ENCODE results near the gene SNRPD2.
"Not testable (repeated sequence)": the region's sequence is repeated elsewhere in the genome, so short reads cannot be mapped to it uniquely, and the experiment has no call there.

The SNRPD2 gene

DNA sequence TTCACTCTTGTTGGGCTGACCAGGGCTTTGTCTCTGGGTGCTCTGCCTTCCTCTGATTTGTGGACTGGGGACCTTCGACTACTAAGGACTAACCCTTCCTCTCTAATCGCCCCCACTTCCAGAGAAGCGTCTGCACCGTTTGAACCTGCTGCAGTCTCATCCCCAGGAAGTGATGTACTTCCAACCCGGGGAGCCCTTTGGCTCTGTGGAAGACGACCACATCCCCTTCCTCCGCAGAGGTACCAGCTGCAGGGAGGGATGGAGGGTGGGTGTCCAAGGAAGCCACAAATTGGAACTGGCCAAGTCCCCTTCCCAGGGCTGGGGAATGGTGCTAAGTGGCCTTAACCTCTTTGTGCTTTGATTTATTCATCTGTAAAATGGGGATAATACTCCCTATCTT is 9.9 kb upstream of the SNRPD2 start:
- no peak for DNase-seq

DNA sequence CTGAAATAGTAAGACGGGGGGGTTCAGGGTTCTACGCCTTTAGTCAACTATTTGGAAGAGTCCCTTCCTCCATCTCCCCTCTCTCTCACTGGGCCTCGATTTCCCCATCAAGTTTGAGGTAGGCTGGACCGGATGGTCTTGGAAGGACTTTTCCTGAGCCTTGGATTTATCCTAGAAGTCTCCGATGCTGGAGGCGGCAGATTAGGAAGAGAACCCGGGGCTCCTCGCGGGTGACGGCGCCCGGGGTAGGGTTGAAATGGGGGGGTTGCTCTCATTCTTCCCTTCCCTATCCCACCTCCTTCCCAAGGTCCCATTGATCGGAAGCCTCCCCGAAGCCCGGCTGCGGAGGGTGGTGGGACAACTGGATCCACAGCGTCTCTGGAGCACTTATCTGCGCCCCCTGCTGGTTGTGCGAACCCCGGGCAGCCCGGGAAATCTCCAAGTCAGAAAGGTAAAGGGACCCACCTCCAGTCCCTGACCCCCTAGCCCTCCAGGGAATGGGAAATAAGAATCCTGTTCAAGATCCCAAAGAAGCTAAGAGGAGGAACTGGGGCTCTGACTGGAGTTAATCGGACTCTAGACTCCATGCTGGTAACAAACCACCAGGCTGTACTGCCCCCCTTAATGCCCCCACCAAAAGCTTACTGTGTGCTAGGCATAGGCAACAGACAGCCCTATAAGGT is 1.5 kb upstream of the SNRPD2 start:
- peak; percentile 84 for DNase-seq

DNA sequence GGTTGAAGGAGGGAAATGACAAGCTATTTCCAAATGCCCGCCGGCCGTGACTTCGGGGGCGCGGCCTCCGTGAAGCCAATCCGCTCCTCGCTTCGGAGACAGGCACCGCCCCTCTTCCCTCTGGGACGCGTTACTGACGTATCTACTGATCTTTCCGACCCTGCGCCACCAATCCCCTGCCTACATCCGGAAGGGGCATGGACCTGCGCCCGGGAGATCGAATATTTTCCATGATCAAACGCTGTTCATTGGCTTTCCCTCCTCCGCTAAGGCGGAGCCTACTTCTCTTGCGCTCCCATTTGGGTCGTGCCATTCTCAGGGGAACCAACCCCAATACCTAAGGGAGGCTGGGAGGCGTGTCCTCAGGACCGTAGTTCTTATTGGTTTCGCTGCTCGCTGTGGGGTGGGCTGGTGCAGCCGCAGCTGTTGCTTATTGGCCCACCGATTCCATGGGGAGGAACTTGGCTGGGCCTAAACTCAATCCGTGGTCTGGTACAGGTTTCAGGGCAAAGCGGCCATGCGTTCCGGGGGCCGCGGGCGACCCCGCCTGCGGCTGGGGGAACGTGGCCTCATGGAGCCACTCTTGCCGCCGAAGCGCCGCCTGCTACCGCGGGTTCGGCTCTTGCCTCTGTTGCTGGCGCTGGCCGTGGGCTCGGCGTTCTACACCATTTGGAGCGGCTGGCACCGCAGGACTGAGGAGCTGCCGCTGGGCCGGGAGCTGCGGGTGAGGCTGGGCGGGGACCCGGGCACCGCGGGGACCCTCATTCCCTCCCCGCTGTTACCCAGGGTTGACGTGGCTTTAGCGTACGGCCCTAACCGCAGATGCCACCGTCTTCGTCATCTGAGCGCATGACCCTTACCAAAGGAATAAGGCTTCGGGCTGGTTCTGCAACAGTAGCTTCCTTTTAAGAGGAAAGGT is 693 bp upstream of the SNRPD2 start, which contains the start of gene QPCTL:
Gene QPCTL (plus strand): TSS at position 480 of the 919 bp plus-strand sequence. CDS start 38 bp downstream, at position 518.
- DNase-seq: peak; percentile 100

DNA sequence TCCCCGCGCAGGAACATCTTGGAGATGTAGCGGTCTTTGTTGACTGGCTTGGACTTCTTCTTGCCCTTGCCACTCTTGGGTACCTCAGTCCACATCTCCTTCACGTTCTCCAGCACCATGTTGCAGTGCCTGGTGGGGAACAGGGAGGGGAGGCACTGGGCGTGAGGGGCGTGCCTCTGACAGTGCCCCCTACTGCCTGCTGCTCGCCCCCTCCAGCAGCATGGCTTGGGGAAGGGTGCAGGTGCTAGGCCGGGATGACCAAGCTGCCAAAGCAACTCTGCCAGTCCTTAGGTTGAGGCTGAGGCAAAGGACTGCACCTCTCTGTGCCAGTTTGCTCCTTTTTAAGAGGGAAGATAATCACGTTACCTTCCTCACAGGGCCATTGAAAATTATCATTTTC is 4.2 kb downstream of the SNRPD2 start:
- no peak for DNase-seq

DNA sequence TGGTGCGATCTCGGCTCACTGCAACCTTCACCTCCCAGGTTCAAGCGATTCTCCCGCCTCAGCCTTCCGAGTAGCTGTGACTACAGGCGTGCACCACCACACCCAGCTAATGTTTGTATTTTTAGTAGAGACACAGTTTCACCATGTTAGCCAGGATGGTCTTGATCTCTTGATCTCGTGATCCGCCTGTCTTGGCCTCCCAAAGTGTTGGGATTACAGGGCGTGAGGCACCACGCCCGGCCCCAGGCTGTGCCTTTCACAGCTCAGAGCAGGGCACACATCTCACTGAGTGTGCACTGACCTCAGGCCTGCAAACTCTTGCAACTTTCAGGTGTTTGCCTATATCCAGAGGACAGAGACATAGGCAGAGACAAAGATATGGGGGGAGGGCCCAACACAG is 6.7 kb downstream of the SNRPD2 start:
- not testable (repeated sequence) for DNase-seq

DNA sequence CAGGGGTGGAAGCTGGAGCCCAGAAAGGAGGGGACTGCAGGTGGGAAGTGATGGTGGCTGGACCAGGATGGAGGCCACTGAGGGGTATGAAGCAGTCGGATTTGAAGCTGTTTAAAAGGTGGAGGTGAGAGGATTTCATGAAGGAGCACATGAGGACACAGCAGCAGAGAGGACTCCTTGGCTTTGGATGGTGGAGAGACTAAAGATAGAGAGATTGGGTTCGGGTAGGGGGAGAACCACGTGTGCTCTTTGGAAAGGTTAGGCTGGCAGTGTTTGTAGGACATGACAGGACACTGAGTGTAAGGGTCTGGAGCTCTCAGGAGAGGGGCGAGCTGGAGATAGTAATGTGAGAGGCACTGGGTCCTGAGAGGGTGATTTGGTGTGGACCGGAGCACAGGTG is 8.8 kb downstream of the SNRPD2 start:
- DNase-seq: no peak

DNA sequence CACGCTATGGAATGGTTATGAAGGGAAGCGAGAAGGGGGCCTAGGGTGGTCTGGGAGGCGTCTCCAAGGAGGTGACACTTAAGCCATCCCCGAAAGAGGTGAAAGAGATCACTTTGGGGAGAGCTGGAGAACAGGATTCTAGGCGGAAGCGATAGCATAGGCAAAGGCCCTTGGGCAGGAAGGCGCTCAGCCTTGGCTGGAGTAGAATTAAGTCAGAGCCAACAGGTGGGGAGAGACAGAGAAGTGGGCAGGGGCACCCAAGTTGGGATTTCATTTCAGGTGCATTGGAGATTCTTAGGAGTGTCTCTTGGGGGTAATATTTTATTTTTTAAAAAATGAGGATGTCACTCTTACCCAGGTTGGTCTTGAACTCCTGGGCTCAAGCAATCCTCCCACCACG is 9.6 kb downstream of the SNRPD2 start:
- DNase-seq: no peak

DNA sequence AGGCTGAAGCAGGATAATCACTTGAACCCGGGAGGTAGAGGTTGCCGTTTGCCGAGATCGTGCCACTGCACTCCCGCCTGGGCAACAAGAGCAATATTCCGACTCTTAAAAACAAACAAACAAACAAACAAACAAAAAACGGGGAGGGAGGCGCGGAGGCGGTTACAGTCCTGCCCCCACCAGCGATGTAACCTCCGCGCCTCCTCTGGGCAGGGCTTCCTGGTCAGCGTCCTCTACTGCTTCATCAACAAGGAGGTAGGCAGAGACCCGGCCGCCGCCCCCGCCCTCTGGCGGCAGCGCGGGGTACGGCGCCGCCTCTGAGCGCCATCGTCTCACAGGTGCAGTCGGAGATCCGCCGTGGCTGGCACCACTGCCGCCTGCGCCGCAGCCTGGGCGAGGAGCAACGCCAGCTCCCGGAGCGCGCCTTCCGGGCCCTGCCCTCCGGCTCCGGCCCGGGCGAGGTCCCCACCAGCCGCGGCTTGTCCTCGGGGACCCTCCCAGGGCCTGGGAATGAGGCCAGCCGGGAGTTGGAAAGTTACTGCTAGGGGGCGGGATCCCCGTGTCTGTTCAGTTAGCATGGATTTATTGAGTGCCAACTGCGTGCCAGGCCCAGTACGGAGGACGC is 10.2 kb downstream of the SNRPD2 start:
- peak; percentile 90 for DNase-seq

DNA sequence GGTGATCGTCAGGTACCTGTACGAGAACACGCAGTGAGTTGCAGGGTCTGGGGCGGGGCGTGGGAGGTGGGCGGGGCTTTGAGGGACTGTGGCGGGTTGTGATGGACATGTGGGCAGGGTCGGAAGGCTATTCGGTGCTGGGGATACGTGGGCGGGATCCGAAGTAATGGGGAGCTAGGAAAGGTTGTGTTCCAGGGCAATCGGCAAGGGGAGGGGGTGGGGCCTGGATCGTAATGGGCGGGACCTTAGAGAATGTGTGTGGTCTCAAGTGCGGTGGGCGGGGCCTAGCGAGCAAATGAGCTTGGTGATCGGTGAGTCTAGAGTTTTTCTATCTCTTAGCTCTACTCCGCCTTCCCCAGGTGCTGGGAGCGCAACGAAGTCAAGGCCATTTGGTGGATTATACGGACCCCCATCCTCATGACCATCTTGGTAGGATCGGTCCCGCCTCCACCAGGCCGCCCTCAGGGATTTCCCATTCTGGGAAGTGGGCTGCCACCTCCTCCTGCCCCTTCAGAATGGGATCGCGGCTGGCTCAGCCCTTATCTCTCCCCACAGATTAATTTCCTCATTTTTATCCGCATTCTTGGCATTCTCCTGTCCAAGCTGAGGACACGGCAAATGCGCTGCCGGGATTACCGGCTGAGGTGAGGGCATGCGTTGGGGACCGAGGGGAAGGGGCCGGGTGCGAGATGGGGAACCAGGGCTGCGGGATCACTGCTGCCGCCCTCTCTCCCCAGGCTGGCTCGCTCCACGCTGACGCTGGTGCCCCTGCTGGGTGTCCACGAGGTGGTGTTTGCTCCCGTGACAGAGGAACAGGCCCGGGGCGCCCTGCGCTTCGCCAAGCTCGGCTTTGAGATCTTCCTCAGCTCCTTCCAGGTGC is 14.2 kb downstream of the SNRPD2 start:
- no peak for DNase-seq

DNA sequence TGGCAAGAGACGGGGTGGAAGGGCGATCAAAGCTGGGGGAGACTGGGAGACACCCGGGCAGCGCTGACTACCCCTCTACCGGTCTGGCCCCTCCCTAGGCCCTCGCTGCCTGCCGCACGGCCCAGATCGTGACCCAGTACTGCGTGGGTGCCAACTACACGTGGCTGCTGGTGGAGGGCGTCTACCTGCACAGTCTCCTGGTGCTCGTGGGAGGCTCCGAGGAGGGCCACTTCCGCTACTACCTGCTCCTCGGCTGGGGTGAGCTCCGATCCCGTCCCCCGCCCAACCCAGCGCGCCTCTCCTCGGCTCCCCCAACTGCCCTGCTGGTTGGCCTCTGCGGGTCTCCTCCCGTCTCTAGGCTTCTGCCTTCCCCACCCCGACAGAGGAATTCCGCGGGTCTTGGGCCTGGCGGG is 14.9 kb downstream of the SNRPD2 start:
- DNase-seq: no peak

DNA sequence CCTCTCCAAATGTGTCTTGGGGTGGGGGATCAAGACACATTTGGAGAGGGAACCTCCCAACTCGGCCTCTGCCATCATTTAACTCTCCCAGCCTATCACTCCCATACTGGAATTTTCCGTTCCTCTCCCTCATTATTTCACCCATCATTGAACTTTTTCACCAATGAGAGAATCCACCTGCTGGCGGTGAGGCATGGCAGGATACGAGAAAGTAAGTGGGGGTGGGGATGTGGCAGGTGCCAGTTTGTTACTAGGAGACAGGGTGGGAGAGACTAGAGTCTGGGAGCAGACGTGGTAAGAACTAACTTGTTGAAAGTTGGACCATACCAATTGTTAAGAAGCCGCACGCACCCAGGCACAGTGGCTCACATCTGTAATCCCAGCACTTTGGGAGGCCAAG is 16.8 kb downstream of the SNRPD2 start:
- DNase-seq: peak; percentile 77

DNA sequence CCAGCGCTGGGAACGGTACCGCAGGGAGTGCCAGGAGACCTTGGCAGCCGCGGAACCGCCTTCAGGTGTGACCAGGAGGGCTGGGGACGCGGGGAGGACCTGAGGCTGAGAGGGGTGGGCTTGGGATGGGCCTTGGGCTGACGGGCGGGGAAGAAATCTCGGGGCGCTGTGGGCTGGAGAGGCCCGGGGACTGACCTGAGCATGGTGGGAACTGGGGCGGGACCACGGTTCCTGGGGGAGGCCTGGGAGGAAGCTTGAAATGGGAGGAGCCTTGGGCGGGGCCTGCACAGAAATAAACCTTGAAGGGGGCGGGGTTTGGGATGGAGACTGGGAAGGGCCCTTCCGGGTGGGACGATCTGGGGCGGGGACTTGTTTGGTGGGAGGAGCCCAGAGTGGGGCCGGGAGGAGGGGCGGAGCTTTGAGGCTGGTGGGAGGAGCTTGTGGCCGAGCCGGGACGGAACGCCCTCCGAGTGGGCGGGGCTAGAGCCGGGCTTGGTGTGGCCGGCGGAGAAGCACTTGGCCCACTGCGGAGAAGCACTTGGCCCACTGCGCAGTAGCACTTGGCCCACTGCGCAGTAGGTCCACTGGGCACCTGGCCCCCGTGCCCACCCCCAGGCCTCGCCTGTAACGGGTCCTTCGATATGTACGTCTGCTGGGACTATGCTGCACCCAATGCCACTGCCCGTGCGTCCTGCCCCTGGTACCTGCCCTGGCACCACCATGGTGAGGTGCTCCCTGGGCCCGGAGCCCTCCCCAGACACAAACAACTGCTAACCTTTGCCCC is 20.9 kb downstream of the SNRPD2 start:
- no peak for DNase-seq

DNA sequence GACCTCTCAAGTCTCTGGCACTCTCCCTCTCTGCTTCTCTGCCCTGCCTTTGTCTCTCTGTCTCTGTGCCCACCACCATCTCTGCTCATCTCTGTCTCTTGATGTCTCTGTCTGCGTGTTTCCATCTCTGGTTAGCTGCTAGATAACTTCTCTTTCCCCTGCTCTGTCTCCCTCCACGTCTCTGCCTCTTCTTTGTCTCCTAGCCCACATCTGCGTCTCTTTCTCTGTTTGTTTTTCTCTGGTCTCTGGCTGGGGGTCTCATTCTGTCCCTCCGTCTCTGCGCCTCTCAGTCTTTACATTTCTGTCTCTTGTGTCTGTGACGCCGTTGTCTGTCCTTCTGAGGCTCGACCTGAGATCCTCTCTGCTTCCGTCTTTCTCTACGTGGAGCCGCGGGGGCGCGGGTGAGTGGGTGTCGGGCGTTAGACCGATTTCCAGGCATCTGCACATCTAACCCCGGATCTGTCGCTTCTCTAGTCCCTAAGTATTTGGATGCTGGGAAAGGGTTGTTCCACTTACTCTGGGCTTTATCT is 23.3 kb downstream of the SNRPD2 start:
- DNase-seq: no peak

DNA sequence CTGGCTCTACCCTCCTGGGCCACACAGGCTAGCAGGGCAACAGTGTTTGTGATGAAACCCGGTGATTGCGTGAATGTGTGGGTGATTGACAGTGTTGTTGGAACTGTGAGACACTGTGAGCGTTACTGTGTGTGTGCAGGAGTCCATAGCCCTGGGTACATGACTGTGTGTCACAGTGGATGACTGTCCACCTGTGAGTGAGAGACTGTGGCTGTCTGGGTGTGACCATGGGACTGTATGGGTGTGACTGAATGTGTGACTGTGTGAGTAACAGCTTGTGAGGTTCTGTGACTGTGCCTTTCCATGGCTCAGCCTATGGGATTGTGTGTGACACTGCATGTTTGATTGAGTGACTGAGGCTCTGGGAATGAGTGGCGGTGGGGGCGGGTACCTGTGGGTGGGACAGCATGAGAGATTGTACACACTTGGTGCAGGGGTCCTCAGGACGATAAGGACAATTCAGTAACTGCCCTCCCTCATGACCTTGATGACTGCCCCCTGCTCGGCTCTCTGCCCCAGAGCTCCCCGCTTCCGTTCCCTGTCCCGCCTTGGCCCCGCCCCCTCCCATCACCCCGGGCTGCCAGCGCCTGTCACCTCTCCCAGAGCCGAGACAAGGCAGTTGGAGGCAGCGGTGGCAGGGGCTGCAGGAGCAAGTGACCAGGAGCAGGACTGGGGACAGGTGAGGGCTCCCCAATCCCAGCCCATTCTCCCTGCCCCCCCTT is 24.0 kb downstream of the SNRPD2 start, which contains the start of gene GIPR:
Gene GIPR (plus strand): TSS at position 602 of the 722 bp plus-strand sequence. CDS start 1,300 bp downstream, outside the sequence.
- DNase-seq: peak; percentile 73

DNA sequence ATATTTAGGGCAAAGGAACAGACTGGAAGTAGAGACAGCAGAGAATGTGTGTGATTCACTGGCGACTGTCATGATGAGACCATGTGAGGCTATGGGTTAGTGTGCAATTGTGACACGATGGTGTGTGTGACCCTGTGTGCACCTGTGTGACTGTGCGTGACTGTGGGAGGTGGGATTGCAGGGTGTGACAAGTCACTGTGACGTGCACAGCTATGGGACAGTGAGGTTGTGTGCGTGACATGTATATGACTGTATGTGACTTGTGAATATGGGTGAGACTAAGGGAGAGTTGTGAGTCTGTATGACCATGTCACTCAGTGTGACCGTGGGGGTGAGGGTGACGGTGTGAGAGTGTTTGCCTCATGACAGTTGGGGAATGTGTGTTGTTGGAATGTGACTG is 27.2 kb downstream of the SNRPD2 start:
- no peak for DNase-seq

DNA sequence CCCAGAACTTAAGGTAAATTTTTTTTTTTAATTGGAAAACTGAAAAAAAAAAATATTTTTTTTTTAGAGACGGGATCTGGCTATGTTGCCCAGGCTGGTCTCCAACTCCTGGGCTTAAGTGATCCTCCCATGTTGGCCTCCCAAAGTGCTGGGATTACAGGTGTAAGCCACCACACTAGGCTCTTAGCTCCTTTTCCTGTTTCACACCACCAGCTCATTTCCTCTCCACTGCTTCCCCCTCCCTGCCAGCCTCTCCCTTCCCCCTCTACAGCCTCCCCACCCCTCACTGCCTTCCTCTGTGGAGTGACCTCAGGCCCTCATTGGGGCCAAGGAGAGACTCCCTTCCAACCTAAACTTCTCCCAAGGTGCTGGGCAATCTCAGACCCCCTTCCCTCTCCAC is 28.0 kb downstream of the SNRPD2 start:
- no peak for DNase-seq

DNA sequence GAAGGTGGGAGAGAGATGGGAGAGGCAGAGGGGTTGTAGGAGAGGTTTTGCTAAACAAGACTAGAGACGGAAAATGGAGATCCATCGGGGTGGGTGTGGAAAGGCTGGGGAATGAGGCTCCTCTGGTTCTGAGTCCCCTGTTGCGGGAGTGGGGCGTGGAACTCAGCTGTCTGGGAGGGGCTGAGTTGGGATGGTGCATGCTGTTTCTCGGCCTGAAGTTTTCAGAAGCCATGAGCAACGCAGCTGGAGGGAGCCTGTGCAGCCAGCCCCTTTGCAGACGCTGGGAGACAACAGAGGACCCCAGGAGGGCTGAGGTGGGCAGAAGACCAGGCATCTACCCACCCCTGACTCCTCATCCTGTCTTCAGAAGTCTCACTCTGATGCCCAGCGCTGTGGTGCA is 31.1 kb downstream of the SNRPD2 start:
- DNase-seq: no peak

DNA sequence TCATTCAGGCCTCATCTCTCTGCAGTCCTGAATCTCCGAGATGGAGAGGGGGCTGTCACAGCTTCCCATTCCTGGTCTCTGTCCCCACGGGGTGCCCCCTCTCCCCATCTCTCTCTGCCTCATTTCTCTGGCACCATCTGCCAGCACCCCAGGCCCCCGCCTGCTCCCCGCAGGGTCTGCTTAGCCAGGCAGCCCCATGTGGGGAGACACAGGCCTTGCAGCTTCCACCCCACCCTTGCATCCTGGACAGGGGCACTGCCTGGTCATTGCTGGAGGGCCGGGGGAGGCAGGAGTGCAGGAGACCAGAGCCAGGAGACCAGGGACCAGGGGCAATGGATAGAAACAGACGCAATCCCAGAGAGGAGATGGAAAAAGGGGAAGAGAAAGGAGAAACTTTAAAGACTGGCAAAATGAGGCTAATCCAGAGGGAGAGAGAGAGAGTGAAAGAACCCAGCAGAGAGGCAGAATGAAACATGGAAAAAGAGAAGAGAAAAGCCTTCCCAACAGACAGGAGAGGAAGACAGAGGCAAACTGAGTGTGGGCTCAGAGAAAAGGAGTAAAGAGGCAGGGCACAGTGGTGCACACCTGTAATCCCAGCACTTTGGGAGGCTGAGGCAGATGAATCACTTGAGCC is 32.5 kb downstream of the SNRPD2 start:
- DNase-seq: no peak

DNA sequence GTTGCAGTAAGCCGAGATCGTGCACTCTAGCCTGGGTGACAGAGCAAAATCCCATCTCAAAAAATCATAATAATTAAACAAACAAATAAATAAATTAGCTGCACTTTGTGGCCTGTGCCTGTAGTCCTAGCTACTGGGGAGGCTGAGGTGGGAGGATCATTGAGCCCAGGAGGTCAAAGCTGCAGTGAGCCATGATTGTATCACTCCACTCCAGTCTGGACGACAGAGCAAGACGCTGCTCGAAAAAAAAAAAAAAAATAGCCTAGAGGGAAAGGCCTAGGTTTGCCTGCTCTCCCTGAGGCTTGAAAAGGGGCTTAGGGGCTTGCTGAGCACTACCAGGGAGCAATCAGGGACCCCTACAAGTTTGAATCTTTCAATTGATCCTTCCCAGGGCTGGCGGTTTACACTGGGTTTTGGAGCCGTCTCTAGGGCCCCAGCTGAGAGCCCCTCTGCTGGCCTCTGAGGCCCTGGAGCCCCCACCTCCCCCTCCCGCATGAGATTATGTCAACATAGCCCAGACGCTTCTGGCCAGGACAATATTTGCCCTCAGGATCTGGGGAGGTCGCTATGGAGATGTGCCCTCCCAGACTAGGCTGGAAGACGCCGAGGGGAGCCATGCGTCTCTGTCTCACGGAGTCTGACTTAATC is 34.1 kb downstream of the SNRPD2 start:
- peak; percentile 29 for DNase-seq

DNA sequence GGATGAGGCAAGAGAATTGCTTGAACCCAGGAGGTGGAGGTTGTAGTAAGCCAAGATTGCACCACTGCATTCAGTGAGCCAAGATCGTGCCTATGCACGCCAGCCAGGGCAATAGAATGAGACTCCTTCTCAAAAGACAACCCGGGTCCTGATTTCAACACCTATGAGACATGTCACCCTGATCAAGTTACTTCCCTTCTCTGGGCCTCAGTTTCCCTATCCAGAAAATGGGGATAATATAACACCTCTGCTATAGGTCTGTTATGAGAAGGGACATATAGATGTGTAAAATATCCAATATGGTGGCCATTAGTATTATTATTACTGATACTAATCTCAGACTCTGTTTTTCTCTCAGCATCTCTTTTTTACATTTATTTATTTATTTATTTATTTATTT is 36.7 kb downstream of the SNRPD2 start:
- DNase-seq: no peak
